GM12892 (cell line): ENCODE data around the gene CHST15.

Experiments
- POLR2A ChIP-seq: IDR thresholded peaks from 2 replicates; pipeline ENCODE4 v1.6.1; 2011; ENCODE audit warnings: low read depth, low read length, control low read depth
- POLR2AphosphoS5 ChIP-seq: IDR thresholded peaks from 2 replicates; pipeline ENCODE4 v1.6.1; 2011; ENCODE audit warnings: low read depth, low read length, control low read depth

DNA sequence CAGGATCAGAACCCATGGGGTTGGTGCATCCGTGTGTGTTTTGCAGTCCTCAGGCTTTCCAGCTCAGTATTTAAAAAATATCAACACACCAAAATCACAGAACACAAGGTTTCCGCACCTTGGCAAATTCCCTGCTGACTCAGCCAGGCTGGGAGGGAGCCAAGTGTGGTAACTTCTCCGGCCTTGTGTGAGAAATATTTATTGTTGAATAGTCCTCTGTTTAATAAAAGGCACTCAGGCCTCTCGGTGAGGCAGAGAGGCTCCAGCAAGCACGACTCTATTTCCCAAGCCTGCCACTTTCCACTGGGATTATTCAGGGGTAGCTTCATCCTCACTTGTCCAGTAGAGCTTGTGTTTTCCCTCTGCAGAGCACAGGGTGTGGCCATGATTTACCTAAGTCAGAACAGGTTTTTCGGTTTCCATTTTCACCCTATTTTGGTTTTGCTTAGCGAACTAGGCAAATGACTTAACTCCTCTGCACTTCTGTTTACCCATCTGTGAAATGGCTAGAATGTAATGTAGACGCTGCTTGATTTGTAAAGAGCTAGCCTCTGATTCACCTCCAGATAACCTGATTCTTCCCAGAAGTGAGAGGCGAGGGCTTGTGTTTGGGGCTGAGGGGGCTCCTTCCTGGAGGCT lies 13.0 kb upstream of the CHST15 start:
- no peak for TF ChIP-seq POLR2A
- TF ChIP-seq POLR2AphosphoS5 = no peak
